HG03439 (cell line): ENCODE measurements around the gene BLNK.
A peak's percentile ranks its signal among the peaks of the same experiment; 100 is the strongest.
"Not testable (repeated sequence)": the region's sequence is repeated elsewhere in the genome, so short reads cannot be mapped to it uniquely, and the experiment has no call there.

Experiments
- ATAC-seq: cut with Tn5 transposase; IDR thresholded peaks from one replicate; pipeline ENCODE4 v1.9.1; 2021; ENCODE audit warnings: mild to moderate bottlenecking, moderate library complexity; ENCODE audit not compliant: unreplicated experiment

BLNK gene

DNA sequence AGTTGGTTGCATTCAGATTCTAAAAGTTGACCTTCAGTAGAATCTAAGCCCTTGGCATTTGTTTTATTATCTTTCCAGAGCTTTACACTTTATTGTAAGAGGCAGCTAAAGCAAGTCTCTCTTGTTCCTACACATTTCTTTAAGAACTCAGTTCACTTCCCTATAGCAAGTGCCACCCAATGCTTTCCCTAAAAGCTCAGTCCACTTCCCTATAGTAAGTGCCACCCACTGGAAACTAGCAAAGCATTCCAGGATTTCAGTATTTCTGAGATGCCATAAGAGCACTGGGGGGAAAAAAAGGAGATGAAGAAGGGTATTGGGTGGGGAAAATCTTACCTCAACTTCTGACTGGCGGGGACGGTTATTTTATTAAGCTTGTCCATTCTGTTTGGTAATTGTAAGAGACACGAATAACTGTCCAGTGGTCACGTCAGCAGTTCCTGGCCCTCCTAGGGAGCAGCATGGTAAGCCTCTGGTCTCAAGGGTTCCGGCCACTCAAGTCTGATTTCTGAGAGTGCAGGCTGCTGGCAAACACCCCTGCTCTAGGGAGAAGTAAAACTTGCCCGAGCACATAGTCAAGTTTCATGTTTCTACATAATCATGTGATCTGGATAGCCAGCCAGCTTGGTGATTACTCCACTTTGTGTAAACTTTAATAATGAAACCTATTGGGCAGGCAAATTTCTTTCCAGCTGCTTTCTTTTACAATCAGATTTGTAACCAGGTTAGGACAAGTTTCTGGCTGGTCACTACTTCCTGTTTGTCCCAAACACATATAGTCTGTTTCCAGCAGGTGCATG, at the start of gene BLNK:
Gene BLNK (minus strand): TSS at position 554 of the 800 bp plus-strand sequence. CDS start 171 bp downstream, at position 383.
- ATAC-seq, result peak; percentile 66

DNA sequence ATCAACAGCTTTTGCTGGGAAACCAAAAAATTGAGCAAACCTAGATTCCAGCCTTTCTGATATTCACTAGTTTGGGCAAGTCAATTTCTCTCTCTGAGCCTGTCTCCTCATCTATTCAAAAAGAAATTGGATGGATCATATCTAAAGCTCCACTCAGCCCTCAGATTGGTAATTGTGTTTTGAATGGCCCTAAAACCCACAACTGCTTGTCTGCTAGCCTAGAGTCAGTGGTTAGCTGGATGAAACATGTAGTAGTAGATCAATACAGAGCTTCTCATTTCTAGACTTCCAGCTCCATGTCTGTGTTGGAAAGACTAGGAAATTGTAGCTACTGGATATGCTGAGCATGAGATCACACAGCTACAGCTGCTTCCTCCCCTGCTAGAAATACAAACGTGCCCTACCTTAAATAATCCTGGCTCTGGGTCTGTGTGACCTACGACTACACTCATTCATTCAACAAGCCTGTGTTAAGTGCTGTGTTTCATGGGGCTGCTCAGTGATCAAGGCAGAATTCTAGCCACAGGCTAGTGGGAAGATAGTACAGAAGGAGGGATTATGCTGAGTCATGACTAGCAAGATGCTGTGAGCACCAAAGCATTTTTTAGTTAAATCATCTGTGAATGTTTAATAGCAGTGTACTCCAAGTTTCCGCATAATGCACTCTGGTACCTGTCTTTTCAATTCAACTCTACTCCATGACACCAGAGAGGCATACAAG, 48.5 kb upstream of the BLNK start:
- ATAC-seq, result no peak

DNA sequence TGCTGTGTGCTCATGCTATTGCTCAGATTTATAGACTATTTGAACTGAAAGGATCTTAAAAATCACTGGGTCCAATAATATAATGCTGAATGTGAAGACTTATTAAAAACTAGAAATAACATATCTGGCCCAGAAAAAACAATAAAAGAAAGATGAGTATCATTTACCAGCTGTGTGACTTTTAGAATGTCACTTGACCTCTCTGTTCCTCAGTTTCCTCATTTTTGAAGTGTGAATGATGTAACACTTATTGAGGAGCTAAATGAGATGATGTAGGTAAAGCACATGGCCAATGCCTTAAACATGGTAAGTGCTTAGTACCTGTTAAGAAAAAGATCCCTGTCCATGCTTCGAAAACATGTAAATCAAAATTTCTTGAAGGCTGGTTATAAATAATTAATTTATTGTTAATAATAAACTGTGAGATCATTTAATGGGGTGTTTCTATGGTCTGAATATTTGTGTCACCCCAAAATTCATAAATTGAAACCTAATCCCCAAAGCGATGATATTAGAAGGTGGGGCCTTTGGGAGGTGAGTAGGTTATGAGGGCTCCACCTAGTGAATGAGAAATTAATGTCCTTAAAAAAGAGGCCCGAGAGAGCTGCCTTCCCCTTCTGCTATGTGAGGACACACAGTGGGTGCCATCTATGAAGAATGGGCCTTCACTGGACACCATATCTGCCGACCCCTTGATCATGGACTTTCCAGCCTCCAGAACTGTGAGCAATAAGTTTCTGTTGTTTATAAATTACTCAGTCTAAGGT, 45.9 kb upstream of the BLNK start:
- no peak for ATAC-seq

DNA sequence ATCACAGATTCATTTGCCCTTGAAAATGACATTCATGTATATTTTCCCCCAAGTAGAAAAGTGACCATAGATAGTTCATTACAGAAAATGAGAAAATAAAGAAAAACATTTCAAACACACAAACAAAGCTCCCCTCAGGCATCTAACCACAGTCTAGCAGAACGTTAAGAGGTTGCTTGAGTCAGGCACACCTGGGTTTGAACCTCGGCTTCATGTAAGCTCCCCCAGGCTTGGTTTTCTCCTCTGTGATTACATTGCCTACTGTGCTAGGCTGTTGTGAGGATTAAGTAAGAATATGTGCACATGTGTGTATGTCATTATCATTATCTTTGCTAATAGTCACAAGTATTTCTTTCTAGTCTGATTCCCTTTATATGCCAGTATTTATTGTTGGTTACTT, 42.0 kb upstream of the BLNK start:
- ATAC-seq, result no peak

DNA sequence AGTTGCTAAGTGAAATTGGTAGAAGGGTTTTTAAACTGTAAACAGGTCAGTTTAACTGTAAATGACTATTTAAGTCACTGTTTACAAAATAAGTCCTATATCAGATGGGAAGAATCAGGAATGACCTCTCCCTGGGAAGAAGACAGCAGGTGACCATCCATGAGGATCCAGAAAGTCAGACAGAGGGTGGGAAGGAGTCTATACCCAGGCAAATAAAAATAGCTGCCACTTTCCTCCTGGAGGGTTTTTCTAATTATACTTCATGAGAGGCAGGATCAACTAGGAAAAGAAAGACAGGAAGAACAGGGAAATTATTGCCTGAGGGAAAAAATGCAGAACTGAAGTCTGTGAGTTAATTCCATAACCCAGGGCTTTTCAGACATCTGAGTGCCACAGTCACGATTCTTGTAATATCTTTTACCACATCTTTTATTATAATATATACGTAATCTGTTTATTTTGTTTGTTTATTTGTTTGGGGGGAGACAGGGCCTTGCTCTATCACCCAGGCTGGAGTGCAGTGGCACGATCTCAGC, 39.9 kb upstream of the BLNK start:
- ATAC-seq, result no peak

DNA sequence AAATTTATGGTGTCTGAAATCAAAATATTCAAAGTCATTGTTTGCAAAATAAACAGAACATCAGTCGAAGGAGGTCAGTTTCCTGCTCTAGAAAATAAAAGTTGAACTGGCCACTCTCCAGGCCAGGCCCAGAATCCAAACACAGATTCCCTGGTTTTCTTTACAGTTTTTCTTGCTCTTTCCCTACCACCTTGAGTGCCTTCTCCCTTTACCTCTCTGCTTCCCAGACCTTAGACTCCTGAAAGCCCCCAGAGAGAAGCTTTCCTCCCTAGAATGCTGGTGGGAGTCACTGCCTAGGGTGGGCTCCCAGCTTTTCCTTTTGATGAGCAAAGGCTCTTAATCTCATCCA, 38.9 kb upstream of the BLNK start:
- ATAC-seq, result no peak

DNA sequence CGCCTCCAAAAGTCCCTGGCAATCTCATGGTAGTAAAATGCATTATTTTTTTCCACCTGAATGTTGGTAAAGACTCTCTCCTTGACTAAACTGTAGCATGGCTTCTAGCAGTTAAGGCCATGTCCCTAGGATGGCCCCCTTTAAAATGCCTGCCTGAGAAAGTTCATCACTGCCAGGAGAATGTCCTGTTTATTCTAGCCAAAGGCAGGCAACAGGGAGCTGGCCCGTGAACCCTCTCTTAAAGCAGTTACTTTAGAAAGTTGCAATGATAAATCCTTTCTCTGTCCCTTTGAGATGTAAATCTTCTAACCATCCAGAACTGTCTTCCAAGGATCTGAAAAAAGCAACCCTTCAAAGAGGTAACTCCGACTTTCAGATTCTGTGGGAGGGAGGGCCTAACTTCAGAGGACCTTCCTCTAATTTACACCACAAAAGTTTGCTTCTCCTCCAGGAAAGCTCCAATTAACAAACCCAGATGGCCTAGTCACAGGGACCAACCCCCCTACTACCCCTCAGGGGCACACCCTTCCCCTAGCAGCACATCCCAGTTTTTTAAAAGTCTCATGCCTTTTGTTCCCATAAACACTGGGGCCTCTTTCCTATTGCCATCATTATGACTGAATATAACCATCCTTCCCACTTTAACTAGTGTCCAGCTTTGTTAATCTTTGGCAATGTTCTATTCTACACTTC, 38.4 kb upstream of the BLNK start:
- no peak for ATAC-seq

DNA sequence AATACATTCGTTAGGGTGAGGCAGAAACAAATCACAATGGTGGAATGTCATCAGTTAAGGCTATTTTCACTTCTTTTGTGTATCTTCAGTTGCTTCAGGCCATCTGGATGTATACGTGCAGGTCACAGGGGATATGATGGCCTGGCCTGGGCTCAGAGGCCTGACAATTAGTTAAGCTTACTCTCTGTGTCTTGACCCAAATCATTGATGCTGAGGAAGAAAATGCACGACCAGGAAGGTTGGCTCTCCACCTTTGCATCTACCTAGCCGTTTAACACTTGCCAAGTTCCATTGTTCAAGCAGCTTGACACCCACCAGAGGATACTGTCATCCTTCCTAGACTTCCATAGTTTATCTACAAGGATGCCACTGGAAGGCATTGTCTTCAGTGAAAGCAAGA, 37.5 kb upstream of the BLNK start:
- not testable (repeated sequence) for ATAC-seq

DNA sequence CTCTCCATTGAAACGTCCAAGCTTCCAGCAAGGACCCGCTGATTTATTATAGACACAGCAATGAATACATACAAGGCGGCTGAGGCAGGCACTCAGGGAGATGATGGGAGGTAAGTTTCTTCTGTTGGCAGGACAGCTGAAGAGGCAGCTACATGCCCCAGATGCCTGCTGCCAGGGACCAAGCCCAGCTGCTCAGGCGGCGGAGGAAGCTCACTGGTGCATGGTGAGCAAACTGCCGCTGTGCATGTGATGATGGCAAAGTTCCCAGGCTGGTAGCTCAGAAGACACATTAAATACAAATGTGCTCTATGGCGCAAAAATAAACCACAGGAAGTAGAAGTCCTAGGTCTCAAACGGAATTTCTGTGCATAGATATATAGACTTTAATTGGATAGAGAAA, 35.1 kb upstream of the BLNK start:
- no peak for ATAC-seq

DNA sequence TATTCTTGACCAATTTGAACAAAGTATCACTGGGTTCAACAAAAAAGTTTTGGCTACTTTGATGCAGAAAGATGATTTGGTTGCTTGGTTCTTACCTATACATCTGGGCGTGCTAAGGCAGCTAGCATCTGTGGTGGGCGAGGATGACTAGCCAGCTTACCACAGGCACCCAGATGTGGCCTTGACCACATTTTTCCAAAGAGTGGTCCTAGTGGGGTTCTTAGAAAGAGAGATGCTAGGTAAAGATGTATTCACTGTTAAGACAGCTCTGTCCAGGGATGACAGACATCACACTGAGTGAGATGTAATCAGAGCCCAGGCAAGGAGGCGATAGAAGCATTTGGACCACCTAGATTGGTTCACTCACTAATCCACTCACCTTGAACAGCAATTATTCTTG, 33.6 kb upstream of the BLNK start:
- no peak for ATAC-seq

DNA sequence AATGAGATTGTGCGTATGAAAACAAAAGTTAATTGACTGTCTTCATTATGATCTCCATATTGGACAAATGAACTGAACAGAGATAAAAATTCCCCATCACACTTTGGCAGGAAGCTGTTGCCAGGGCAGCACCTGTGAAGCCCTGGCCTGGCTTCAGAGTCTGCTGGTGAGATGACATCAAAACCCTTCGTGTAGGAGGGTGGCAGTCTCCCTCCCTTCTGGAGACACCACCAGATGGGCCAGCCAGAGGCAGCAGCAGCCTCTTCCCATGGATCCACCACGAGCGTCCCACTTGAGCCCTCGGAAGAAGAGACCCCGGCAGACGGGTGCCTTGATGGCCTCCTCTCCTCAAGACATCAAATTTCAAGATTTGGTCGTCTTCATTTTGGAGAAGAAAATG, 32.9 kb upstream of the BLNK start, which contains the start of gene DNTT:
Gene DNTT (plus strand): TSS at position 205 of the 400 bp plus-strand sequence. CDS start 64 bp downstream, at position 269.
- no peak for ATAC-seq

DNA sequence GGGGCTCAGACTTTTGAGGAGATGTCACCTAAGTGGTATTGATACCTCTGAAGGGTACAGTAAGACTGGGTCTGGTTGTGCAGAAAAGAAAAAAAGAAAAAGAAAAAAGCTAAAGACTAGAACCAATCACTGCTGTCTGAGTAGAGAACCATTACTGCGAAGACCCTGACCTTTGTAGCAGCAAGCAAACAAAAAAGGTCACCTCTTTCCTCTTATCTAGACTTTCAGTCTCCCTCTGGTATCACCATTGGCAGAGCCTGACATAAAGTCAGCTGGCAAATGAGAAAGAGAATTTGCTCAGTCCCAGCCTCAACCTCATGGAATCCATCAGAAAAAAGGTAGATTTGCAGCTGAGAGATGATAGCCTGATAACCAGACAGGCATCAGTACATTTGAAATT, 30.2 kb upstream of the BLNK start:
- ATAC-seq, result no peak

DNA sequence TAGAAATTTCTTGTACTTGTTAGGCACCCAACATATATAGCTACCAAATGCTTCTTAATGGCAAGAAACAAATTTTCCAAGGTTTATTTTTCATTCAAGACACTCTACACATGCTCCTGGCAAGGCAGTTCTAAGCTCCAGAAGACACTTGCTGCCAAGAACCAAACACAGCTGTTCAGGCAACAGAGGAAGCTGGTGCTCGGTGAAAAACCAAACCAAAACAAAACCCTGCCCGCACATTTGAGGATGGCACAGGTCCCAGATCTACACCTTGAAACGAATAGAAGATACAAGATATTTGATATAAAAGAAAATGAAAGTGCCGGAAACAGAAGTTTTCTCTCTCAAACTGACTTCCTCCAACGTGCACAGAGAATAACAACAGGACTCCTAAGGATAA, 28.0 kb upstream of the BLNK start:
- no peak for ATAC-seq

DNA sequence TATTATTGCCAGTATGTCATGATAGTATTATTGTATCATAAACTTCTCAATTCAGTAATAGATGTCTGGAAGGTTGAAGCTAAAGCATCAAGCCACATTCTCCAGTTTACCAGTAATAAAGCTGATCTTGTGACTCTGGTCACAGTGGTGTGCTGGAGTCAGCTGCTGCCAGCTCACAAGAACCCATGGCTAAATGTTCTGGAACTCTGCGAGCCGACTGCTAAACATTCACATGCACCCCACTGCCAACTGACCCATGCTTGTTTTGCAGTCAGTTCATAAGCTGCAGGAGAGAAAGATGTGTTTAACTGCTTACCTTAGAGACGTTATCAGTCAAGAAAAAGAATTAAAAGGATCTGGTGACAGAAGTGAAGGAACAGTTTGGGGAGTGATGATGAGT, 27.0 kb upstream of the BLNK start:
- ATAC-seq, result no peak

DNA sequence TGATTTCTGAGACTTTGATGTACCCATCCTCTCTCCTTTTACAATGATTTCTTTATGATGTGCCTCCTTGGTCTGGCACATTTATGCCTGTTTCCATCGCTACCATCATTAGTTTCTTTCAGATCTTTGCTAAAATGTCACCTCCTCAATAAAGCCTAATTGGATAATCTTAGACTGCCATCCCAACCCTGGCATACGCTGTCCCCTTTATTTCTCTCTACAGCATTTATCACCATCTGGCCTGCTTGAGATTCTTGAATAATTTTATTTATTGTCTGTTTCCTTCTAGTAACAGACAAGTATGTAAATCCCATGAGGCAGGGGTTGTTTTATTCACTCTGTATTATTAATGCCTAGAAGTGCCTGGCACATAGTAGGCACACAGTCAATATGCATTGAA, 26.1 kb upstream of the BLNK start:
- no peak for ATAC-seq

DNA sequence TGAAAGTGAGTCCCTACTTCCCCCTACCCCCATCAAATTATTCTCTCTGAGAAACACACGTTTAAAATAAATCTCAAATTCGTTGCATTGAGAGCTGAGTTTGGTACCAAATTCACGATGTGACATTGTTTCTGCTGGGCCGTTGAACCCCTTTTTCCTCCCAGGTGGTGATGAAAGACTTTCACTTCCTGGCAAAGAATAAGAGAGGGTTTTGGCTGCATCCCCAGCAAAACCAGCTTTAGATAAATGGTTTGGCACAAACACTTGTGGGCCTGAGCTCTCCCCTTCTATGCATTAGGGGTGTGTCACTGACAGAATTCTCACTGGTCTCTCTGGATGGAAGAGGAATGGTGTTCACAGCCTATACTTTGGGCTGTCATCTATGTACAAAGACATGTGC, 24.1 kb upstream of the BLNK start:
- no peak for ATAC-seq

DNA sequence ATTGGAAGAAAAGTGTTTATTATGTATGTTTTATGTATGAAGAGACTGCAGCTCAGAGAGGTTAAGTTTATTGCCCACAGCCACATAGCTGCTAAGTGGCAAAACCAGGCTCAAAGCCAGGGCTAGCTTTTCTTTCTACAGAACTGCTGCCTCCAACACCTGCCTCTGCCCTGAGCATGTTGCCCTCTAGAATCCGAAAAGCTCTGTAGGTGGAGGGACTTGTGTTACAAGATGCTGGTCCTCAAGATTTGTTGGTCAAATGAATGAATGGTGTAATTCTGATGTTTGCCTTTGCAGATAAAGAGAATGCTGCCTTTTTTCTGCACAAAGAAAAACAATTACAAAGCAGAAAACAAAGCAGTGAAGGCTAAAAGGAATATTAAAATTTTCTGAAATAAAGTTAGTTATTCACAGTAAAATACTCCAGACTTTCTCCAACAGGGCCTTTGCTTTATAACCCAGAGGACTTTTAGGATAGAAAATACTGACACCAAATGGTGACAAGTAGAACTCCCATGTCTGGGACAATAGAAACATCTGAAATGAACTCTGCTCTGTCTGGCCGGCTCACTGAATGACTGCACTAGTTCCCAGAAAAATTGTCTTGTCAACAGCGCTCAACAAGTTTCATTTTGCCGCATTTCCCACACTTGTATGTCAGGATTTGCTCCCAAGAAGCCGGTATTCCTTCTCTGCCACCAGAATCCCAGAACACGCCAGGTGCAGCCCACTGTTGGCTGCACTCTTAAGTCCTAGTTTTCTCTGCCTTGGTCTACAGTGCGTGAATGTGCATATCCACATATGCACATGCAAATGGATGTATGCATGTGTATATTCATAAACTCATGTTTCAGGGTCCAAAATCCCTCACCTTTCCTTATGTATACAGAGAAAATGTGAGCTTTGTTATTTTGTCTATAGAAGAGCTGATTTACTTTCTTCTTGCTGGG, 21.9 kb upstream of the BLNK start:
- no peak for ATAC-seq

DNA sequence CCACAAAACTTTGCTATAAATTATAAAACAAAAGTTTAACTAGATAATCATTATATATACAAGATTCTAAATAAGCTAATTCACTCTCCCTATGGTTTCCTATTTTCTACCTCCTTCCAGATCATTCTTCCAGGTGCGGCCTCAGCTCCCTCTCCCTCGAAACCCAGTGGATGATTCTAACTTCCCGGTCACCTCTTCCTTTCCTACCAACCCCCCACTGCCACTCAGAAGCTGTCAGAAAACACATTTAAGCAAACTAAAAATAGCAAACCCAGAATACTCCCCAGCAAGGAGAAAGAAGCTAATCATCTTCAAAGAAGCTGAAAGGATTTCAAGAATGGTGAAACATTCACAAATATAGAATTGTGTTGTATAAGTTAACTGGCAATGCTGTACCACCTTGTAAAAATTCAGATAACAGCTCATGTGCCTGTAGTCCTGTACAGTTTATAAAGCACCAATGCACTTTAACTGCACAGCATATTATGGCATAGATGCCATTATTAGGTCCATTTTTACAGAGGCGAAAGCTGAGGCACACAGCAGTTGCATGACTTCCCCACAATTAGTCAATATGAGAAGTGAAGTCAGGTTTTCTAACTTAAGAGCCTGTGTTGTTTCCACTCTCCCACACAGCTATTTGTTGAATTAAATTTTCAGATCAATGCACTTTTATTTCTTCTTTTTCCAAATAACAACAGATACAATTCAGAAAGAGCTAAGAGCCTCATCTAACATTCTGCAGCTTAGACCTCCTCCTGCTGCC, 19.2 kb upstream of the BLNK start:
- no peak for ATAC-seq
